PFSK-1 (cell line): Measurements from ENCODE around the gene STXBP3.

Source experiments
- FOXP2 ChIP-seq: optimal IDR thresholded peaks from 2 replicates; pipeline ENCODE3; 2011; ENCODE audit warnings: borderline replicate concordance, control low read depth, inconsistent platforms; ENCODE audit not compliant: insufficient read depth; ENCODE audit errors: extremely low read length, extremely low read depth
- POLR2AphosphoS5 ChIP-seq: IDR thresholded peaks from 2 replicates; pipeline ENCODE4 v1.6.1; 2012; ENCODE audit warnings: low read depth, mild to moderate bottlenecking, control low read depth, low read length, moderate library complexity
- REST ChIP-seq, 2 experiments: IDR thresholded peaks; 2 replicates each; pipeline versions ENCODE4 v1.6.1 to v1.8.0; 2011 to 2012; ENCODE audit warnings: low read depth in 2 of 2, low read length in 2 of 2, control low read depth in 1 of 2, inconsistent platforms in 1 of 2, mild to moderate bottlenecking in 1 of 2, moderate library complexity in 1 of 2; ENCODE audit not compliant: insufficient read depth in 1 of 2
- SIN3A ChIP-seq: IDR thresholded peaks from 2 replicates; pipeline ENCODE4 v1.6.1; 2012; ENCODE audit warnings: mild to moderate bottlenecking, low read length, moderate library complexity, borderline replicate concordance; ENCODE audit not compliant: insufficient read depth
- TAF1 ChIP-seq: IDR thresholded peaks from 2 replicates; pipeline ENCODE4 v1.6.1; 2012; ENCODE audit warnings: low read length, control low read depth, borderline replicate concordance; ENCODE audit not compliant: insufficient read depth

The STXBP3 gene

GRCh38 chr1:108785264-108785663, 38.8 kb downstream of the STXBP3 start:
- TF ChIP-seq TAF1 (no peak), FOXP2 (no peak), SIN3A (no peak), POLR2AphosphoS5 (no peak), REST (IDR thresholded peaks at IDR 0.05; ENCODE audit: insufficient read depth in 1 of 2, low read depth in 2 of 2, low read length in 2 of 2) (no peak)

- TF ChIP-seq FOXP2 (no peak), REST (IDR thresholded peaks at IDR 0.05; ENCODE audit: insufficient read depth in 1 of 2, low read depth in 2 of 2, low read length in 2 of 2) (no peak), POLR2AphosphoS5 (no peak), TAF1 (no peak), SIN3A (no peak)
These were observed 39.4 kb downstream of the STXBP3 start for GRCh38 chr1:108785880-108786279.

- no peak for TF ChIP-seq FOXP2
- TF ChIP-seq POLR2AphosphoS5, result no peak
- TF ChIP-seq TAF1, result no peak
- TF ChIP-seq REST (IDR thresholded peaks at IDR 0.05; ENCODE audit: insufficient read depth in 1 of 2, low read depth in 2 of 2, low read length in 2 of 2), result no peak
- TF ChIP-seq SIN3A, result no peak
These were observed 45.3 kb downstream of the STXBP3 start for GRCh38 chr1:108791790-108792189.

GRCh38 chr1:108792420-108792819, 45.9 kb downstream of the STXBP3 start:
- TF ChIP-seq REST (IDR thresholded peaks at IDR 0.05; ENCODE audit: insufficient read depth in 1 of 2, low read depth in 2 of 2, low read length in 2 of 2), result no peak
- no peak for TF ChIP-seq SIN3A
- no peak for TF ChIP-seq TAF1
- TF ChIP-seq POLR2AphosphoS5, result no peak
- TF ChIP-seq FOXP2, result no peak

GRCh38 chr1:108799001-108799400, 52.5 kb downstream of the STXBP3 start:
- TF ChIP-seq POLR2AphosphoS5, result no peak
- TF ChIP-seq SIN3A, result no peak
- TF ChIP-seq FOXP2, result no peak
- no peak for TF ChIP-seq TAF1
- TF ChIP-seq REST (IDR thresholded peaks at IDR 0.05; ENCODE audit: insufficient read depth in 1 of 2, low read depth in 2 of 2, low read length in 2 of 2), result no peak
